Measurements from ENCODE around the gene TBPL1. TPM values are rescaled to one million over a fixed set of nuclear protein-coding genes. Genes with fewer than 3 reads are reported as not detected.

TBPL1 gene
- total RNA-seq, 1 donor from 2014 or later: 50.2 TPM

GRCh38 chr6:133937909-133938308 is 15.1 kb upstream of the TBPL1 start:
- Mint-ChIP-seq H3K36me3 (ENCODE audit: low read depth) (peaks cover 10% of the 10 kb centered on the region), H3K9me3 (peaks cover 11% of the 10 kb centered on the region)

GRCh38 chr6:133938533-133938932 is 14.5 kb upstream of the TBPL1 start:
- H3K4me1 Mint-ChIP-seq: no peaks in the 10 kb centered on the region
- TF ChIP-seq CTCF (conservative IDR thresholded peaks at IDR 0.05): no peak
- peaks cover 5% of the 10 kb centered on the region for H3K36me3 Mint-ChIP-seq (ENCODE audit: low read depth)
- H3K9me3 Mint-ChIP-seq: peaks cover 6% of the 10 kb centered on the region
- DNase-seq (ENCODE audit: low read depth, low spot score): no peak
- H3K27me3 Mint-ChIP-seq (ENCODE audit: low read depth): no peaks in the 10 kb centered on the region
- no peak overlapping the region for H3K27ac Mint-ChIP-seq (ENCODE audit: unreplicated experiment)
- H3K4me3 Mint-ChIP-seq: no peak overlapping the region

More at GRCh38 chr6:133937909-133938308, 15.1 kb upstream of the TBPL1 start:
- no peak for DNase-seq (ENCODE audit: low read depth, low spot score)
- no peak for TF ChIP-seq CTCF (conservative IDR thresholded peaks at IDR 0.05)
- no peak overlapping the region for H3K4me3 Mint-ChIP-seq
- H3K4me1 Mint-ChIP-seq: no peaks in the 10 kb centered on the region
- H3K27ac Mint-ChIP-seq (ENCODE audit: unreplicated experiment): no peak overlapping the region
- H3K27me3 Mint-ChIP-seq (ENCODE audit: low read depth): peaks cover under 1% of the 10 kb centered on the region

- Mint-ChIP-seq H3K4me3 (no peak overlapping the region), H3K9me3 (no peaks in the 10 kb centered on the region), H3K27ac (ENCODE audit: unreplicated experiment) (no peak overlapping the region), H3K27me3 (ENCODE audit: low read depth) (no peaks in the 10 kb centered on the region), H3K4me1 (no peaks in the 10 kb centered on the region), H3K36me3 (ENCODE audit: low read depth) (no peaks in the 10 kb centered on the region)
- TF ChIP-seq CTCF (conservative IDR thresholded peaks at IDR 0.05): no peak
- DNase-seq (ENCODE audit: low read depth, low spot score): no peak
These were observed 13.0 kb upstream of the TBPL1 start for GRCh38 chr6:133939778-133940667.

- peaks cover 33% of the 10 kb centered on the region for H3K27me3 Mint-ChIP-seq (ENCODE audit: low read depth)
- DNase-seq (ENCODE audit: low read depth, low spot score): no peak
- no peak for TF ChIP-seq CTCF (conservative IDR thresholded peaks at IDR 0.05)
These were observed 7.9 kb upstream of the TBPL1 start for GRCh38 chr6:133945158-133945557.

GRCh38 chr6:133947302-133947900 is 5.6 kb upstream of the TBPL1 start:
- peaks cover 2% of the 10 kb centered on the region for H3K9me3 Mint-ChIP-seq
- no peak overlapping the region for H3K4me3 Mint-ChIP-seq
- H3K27me3 Mint-ChIP-seq (ENCODE audit: low read depth): peaks cover 34% of the 10 kb centered on the region
- peaks cover 10% of the 10 kb centered on the region for H3K4me1 Mint-ChIP-seq
- TF ChIP-seq CTCF (conservative IDR thresholded peaks at IDR 0.05): no peak
- no peaks in the 10 kb centered on the region for H3K36me3 Mint-ChIP-seq (ENCODE audit: low read depth)
- DNase-seq (ENCODE audit: low read depth, low spot score): no peak
- H3K27ac Mint-ChIP-seq (ENCODE audit: unreplicated experiment): no peak overlapping the region

More at GRCh38 chr6:133945158-133945557, 7.9 kb upstream of the TBPL1 start:
- Mint-ChIP-seq H3K4me1 (no peaks in the 10 kb centered on the region), H3K4me3 (no peak overlapping the region), H3K27ac (ENCODE audit: unreplicated experiment) (no peak overlapping the region), H3K9me3 (peaks cover 2% of the 10 kb centered on the region), H3K36me3 (ENCODE audit: low read depth) (no peaks in the 10 kb centered on the region)

All from neural crest cell (in vitro differentiated cells).